ENCODE measurements around the gene CRACR2B.

Gene CRACR2B

DNA sequence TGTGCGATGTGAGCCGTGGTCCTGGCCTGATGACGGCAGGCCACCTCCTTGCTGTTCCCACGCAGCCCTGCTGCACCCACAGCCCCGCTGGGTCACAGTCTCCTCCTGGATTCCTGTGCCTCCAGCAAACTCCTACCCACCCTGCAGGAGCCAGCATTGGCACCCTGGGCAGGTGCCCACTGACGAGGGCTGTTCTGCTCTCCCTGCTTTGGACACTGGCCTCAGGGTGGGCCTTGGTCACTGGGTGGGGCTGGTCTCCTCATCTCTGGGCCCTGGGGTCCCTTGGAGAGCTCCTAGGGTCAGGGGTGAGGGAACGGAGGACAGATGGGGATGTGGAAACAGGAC lies 27.6 kb downstream of the CRACR2B start:
- DNase-seq: no peak

- no peak for DNase-seq
Observed at GRCh38 chr11:855796-856195, 28.1 kb downstream of the CRACR2B start.

DNA sequence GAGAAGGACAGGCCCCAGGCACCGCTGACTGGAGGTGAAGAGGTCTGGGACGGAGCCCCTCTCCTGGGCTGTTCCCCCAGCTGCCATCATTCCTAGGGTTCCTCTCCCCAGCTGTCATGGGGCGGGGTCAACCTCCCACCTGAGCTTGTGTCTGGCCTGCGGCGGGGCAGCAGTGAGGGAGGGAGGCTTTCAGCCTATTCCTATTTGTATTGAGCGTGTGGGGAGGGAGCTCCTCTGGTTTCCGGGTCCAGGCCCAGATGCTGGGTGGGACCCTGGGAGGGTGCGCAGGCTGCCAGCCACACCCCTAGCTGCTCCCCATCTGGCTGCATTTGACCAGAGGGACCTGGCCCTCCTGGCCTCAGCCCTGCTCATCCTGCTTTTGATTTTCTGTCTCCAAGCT lies 28.7 kb downstream of the CRACR2B start:
- no peak for DNase-seq

- no peak for DNase-seq
Observed at GRCh38 chr11:858053-858761, 30.5 kb downstream of the CRACR2B start.

DNA sequence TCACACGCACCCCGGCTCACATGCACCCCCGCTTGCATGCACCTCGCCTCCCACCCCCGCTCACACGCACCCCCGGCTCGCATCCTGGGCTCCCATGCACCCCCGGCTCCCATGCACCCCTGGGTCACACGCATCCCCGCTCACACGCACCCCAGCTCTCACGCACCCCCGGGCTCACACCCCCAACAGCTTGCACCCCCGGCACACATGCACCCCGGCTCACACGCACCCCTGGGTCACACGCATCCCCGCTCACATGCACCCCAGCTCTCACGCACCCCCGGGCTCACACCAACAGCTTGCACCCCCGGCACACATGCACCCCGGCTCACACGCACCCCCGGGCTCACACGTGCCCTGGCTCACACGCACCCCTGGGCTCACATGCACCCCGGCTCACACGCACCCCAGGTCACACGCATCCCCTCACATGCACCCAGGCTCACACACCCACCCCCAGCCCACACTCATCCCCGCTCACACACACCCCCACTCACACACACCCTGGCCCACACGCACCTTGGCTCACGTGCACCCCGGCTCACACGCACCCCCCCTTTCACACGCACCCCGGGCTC lies 31.1 kb downstream of the CRACR2B start:
- no peak for DNase-seq

DNA sequence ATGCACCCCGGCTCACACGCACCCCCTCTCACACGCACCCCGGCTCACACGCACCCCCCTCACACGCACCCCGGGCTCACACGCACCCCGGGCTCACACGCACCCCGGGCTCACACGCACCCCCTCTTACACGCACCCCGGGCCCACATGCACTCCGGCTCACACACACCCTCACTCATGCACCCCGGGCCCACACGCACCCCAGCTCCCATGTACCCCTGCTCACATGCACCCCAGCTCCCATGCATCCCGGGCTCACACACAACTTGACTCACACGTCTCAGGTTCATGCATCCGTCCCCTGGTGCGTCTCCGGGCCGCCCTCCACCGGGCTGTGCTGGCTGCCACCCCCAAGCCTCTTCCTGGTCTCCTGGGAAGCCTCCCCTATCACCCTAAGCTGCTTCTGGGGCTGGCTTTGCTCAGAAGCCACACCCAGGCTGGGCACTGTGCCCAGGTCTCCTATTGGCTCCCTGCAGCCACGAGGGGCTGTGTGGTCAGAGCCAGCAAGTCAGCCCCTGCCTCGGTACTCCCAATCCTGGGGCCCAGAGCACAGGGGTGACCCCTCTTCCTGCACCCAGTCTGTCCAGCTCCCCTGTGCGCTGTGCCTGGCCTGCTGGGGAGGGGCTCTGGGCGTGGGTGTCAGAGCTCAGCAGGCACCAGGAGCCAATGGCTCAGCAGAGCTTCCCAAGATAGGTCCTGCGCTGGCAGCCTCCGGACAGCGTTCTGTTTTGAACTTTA lies 31.8 kb downstream of the CRACR2B start:
- DNase-seq: no peak

GRCh38 chr11:860234-861104 lies 32.8 kb downstream of the CRACR2B start:
- no peak for DNase-seq

DNA sequence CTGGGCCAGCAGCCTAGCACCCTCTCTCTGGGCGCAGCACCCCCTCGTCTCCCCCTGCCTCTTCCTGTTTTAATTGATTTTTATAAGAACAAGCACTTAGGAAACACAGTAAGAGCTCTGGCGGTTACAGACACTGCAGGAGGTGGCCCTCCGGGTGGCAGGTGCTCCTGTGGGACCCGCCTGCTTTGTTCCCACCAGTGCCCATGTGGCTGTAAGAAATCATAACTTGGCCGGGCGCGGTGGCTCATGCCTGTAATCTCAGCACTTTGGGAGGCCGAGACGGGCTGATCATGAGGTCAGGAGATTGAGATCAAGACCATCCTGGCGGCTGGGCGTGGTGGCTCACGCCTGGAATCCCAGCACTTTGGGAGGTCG lies 33.4 kb downstream of the CRACR2B start:
- no peak for DNase-seq

GRCh38 chr11:862081-862661 lies 34.5 kb downstream of the CRACR2B start:
- no peak for DNase-seq

- DNase-seq: no peak
Observed at GRCh38 chr11:862696-863022, 34.9 kb downstream of the CRACR2B start.

- no peak for DNase-seq
Observed at GRCh38 chr11:863023-863909, 35.5 kb downstream of the CRACR2B start.

- no peak for DNase-seq
Observed at GRCh38 chr11:863910-864827, 36.5 kb downstream of the CRACR2B start.

- DNase-seq: no peak
Observed at GRCh38 chr11:864898-865297, 37.2 kb downstream of the CRACR2B start.

- DNase-seq: no peak
Observed at GRCh38 chr11:865462-866430, 38.0 kb downstream of the CRACR2B start.

DNA sequence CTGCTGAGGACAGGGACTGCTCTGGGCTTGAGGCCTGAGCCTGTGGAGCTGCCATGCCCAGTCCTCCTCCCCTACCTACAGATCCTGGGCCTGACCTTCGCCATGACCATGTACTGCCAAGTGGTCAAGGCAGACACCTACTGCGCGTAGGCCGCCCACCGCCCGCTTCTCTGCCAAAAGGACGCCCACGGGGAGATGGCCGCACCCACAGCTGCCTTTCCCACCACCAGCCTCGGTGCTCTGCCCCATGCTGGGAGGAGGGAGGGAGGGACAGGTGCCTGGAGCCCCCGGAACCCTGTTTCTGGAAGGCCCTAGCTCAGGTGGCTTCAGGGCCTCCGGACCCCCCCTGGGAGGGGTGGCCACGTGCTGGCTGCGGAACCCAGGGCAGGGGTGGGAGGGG lies 38.8 kb downstream of the CRACR2B start:
- no peak for DNase-seq

DNA sequence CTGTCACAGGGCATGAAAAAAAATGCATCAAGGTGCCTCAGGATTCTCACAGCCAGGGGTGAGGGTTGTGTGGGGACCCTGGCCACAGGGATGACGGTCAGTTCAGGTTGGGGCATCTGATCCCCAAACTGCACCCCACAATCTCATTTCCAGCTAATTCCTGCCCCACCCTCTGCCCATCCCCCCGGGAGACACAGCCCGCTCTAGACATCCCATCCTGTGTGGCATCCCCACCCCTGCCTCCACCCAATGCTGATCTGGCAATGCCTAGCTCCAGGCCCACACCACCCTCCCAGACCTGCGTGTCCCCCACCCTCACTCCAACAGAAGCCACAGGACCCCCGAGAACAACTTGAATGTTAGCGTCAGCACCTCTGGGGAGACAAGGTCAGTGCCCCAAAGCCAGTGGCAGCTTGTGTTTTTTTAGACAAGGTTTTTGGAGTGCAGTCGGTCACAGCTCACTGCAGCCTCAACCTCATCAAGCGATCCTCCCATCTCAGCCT lies 40.2 kb downstream of the CRACR2B start:
- no peak for DNase-seq

DNA sequence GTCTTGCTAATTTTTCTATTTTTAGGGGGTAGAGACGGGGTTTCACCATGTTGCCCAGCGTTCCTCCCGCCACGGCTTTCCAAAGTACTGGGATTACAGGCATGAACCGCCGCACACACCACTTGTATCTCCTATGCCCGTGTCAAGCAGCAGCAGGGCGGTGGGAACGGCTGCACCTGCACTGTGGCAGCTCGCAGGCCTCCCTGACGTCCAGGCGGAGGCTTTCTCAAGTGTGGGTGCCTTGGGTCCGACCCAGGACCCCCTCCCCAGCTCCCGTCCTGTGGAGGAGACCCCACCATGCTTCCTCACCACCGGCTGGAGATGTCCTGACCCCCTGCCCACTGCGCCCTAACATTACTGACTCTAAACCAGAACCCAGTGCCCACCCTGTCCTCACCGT lies 40.7 kb downstream of the CRACR2B start:
- no peak for DNase-seq

GRCh38 chr11:868802-869201 lies 41.1 kb downstream of the CRACR2B start:
- no peak for DNase-seq

DNA sequence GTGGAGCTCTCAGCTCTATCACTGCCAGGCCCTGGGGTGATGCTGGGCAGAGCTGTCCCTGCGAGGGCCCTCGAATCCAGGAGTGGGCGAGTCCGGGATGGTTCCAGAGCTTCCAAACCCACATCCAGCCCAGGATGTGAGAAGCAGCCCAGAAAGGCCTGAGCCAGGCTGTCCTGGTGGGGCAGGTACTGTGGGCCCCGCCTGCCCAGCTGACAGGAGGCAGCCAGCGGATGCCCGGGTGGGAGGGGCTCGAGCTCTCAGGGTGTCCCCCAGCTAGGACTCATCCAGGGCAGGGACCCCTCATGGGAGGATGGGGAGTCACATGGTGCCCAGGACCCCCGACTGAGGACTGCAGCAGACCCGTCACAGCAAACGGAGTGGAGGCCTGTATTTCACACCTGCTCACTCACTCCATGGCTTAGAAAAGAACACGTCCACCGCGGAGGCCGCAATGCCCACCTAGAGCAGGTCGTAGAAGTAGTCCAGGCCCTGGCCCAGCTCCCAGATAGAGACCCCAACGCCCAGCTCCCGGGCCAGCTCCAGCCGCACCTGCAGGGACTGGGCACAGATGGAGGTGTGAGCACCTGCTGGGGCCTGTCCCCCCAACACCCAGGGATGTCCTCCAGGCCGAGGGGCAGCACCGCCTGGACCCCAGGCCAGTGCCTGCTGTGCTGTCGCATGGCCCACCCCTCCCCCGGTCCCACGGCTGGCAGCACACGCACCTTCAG lies 41.8 kb downstream of the CRACR2B start:
- DNase-seq: no peak
